Measurements from ENCODE around the gene GPC1. TPM values are rescaled to one million over a fixed set of nuclear protein-coding genes. Genes with fewer than 3 reads are reported as not detected.

Gene GPC1
- total and polyA plus RNA-seq, 2 donors (not counting 1 experiment from before 2014, with no cell fraction given) = 147 to 218 TPM

GRCh38 chr2:240461471-240462072 lies 26.1 kb downstream of the GPC1 start:
- no peak for DNase-seq (ENCODE audit: low read depth in 2 of 2)
- Histone ChIP-seq H3K4me1 (ENCODE audit: control insufficient read depth, extremely low read depth, insufficient read depth, low read length) (no peaks in the 10 kb centered on the region), H3K36me3 (ENCODE audit: control insufficient read depth, insufficient read depth, low read length) (peaks cover 39% of the 10 kb centered on the region), H3K4me2 (ENCODE audit: extremely low read depth, insufficient read depth, low read length) (no peak overlapping the region), H3K4me3 (replicated peaks in 1 of 4; ENCODE audit: control extremely low read depth in 1 of 4, insufficient read depth in 1 of 4, low read depth in 3 of 4, low read length in 4 of 4) (no peak overlapping the region), H3K27ac (ENCODE audit: insufficient read depth, low read length) (no peak overlapping the region), H3K27me3 (ENCODE audit: control insufficient read depth, insufficient read depth, low read length) (no peaks in the 10 kb centered on the region), H4K20me1 (ENCODE audit: control insufficient read depth, extremely low read depth, insufficient read depth, low read length) (no peaks in the 10 kb centered on the region), H3K9ac (ENCODE audit: insufficient read depth, low read length) (no peak overlapping the region), H3K79me2 (ENCODE audit: control insufficient read depth, insufficient read depth, low read length) (peaks cover 2% of the 10 kb centered on the region), H3K9me3 (ENCODE audit: control insufficient read depth, insufficient read depth, low read depth, low read length) (no peaks in the 10 kb centered on the region), H2AFZ (ENCODE audit: low read length) (no peak overlapping the region)
- TF ChIP-seq EZH2 (IDR thresholded peaks at IDR 0.05; ENCODE audit: low read length, missing control alignments) = no peak
- no peak for TF ChIP-seq CTCF (conservative IDR thresholded peaks at IDR 0.05 in 1 of 2, IDR thresholded peaks at IDR 0.05 in 1 of 2; ENCODE audit: low read depth in 1 of 2, low read length in 2 of 2)

- no peak overlapping the region for H2AFZ ChIP-seq (ENCODE audit: low read length)
- H3K9me3 ChIP-seq (ENCODE audit: control insufficient read depth, insufficient read depth, low read depth, low read length) = no peaks in the 10 kb centered on the region
- H3K4me2 ChIP-seq (ENCODE audit: extremely low read depth, insufficient read depth, low read length) = no peak overlapping the region
- H3K9ac ChIP-seq (ENCODE audit: insufficient read depth, low read length) = no peak overlapping the region
- H3K4me1 ChIP-seq (ENCODE audit: control insufficient read depth, extremely low read depth, insufficient read depth, low read length) = no peaks in the 10 kb centered on the region
- DNase-seq (ENCODE audit: low read depth in 2 of 2) = no peak
- H3K4me3 ChIP-seq (replicated peaks in 1 of 4; ENCODE audit: control extremely low read depth in 1 of 4, insufficient read depth in 1 of 4, low read depth in 3 of 4, low read length in 4 of 4) = no peak overlapping the region
- H3K79me2 ChIP-seq (ENCODE audit: control insufficient read depth, insufficient read depth, low read length) = peaks cover 2% of the 10 kb centered on the region
- no peak overlapping the region for H3K27ac ChIP-seq (ENCODE audit: insufficient read depth, low read length)
- TF ChIP-seq CTCF (conservative IDR thresholded peaks at IDR 0.05 in 1 of 2, IDR thresholded peaks at IDR 0.05 in 1 of 2; ENCODE audit: low read depth in 1 of 2, low read length in 2 of 2) (no peak), EZH2 (IDR thresholded peaks at IDR 0.05; ENCODE audit: low read length, missing control alignments) (no peak)
- H4K20me1 ChIP-seq (ENCODE audit: control insufficient read depth, extremely low read depth, insufficient read depth, low read length) = no peaks in the 10 kb centered on the region
- H3K27me3 ChIP-seq (ENCODE audit: control insufficient read depth, insufficient read depth, low read length) = no peaks in the 10 kb centered on the region
- H3K36me3 ChIP-seq (ENCODE audit: control insufficient read depth, insufficient read depth, low read length) = peaks cover 42% of the 10 kb centered on the region
Observed at GRCh38 chr2:240462073-240462706, 26.7 kb downstream of the GPC1 start.

- H3K4me1 ChIP-seq (ENCODE audit: control insufficient read depth, extremely low read depth, insufficient read depth, low read length) = no peaks in the 10 kb centered on the region
- TF ChIP-seq EZH2 (IDR thresholded peaks at IDR 0.05; ENCODE audit: low read length, missing control alignments) (no peak), CTCF (conservative IDR thresholded peaks at IDR 0.05 in 1 of 2, IDR thresholded peaks at IDR 0.05 in 1 of 2; ENCODE audit: low read depth in 1 of 2, low read length in 2 of 2) (no peak)
Observed at GRCh38 chr2:240462707-240463273, 27.3 kb downstream of the GPC1 start.

More at GRCh38 chr2:240462707-240463273, 27.3 kb downstream of the GPC1 start:
- H3K4me2 ChIP-seq (ENCODE audit: extremely low read depth, insufficient read depth, low read length) = no peak overlapping the region
- DNase-seq (ENCODE audit: low read depth in 2 of 2) = no peak
- no peaks in the 10 kb centered on the region for H4K20me1 ChIP-seq (ENCODE audit: control insufficient read depth, extremely low read depth, insufficient read depth, low read length)
- peaks cover 42% of the 10 kb centered on the region for H3K36me3 ChIP-seq (ENCODE audit: control insufficient read depth, insufficient read depth, low read length)
- no peak overlapping the region for H2AFZ ChIP-seq (ENCODE audit: low read length)
- no peak overlapping the region for H3K4me3 ChIP-seq (replicated peaks in 1 of 4; ENCODE audit: control extremely low read depth in 1 of 4, insufficient read depth in 1 of 4, low read depth in 3 of 4, low read length in 4 of 4)
- H3K9ac ChIP-seq (ENCODE audit: insufficient read depth, low read length) = no peak overlapping the region
- no peaks in the 10 kb centered on the region for H3K27me3 ChIP-seq (ENCODE audit: control insufficient read depth, insufficient read depth, low read length)
- H3K27ac ChIP-seq (ENCODE audit: insufficient read depth, low read length) = no peak overlapping the region
- peaks cover 1% of the 10 kb centered on the region for H3K79me2 ChIP-seq (ENCODE audit: control insufficient read depth, insufficient read depth, low read length)
- no peaks in the 10 kb centered on the region for H3K9me3 ChIP-seq (ENCODE audit: control insufficient read depth, insufficient read depth, low read depth, low read length)

All from fibroblast of lung (primary cell).